Astrocyte of the spinal cord (primary cell): ENCODE data around the gene GORASP1.
A peak's percentile ranks its signal among the peaks of the same experiment; 100 is the strongest.

Experiments used
- DNase-seq: peaks from one replicate; pipeline ENCODE4 v3.0.0; 2011; ENCODE audit warnings: low read depth, low spot score
- H3K4me3 ChIP-seq: 2 replicates; pipeline ENCODE4 v1.5.1; 2011; ENCODE audit warnings: low read depth, mild to moderate bottlenecking, low read length, moderate library complexity
- CTCF ChIP-seq: IDR thresholded peaks from 2 replicates; pipeline ENCODE4 v1.5.1; 2012; ENCODE audit warnings: low read depth, mild to moderate bottlenecking, low read length, inconsistent platforms
- in situ Hi-C: cut with HindIII; loops from 2 replicates; pipeline ENCODE4 v1.10.0; 2017; ENCODE audit warnings: low sequenced_read_pairs

Gene GORASP1

GRCh38 chr3:39141171-39141995, 34.0 kb upstream of the GORASP1 start:
- no peak for TF ChIP-seq CTCF
- no peak for DNase-seq
- no peak overlapping the region for H3K4me3 ChIP-seq
- in situ Hi-C loops = no loop called here

- no peak for DNase-seq
- TF ChIP-seq CTCF = no peak
- in situ Hi-C loops = no loop called here
- H3K4me3 ChIP-seq = no peak overlapping the region
Observed at GRCh38 chr3:39140341-39140971, 33.0 kb upstream of the GORASP1 start.

GRCh38 chr3:39139442-39139841, 32.0 kb upstream of the GORASP1 start:
- no peak overlapping the region for H3K4me3 ChIP-seq
- in situ Hi-C loops = no loop called here
- no peak for DNase-seq
- no peak for TF ChIP-seq CTCF

- no peak for TF ChIP-seq CTCF
- H3K4me3 ChIP-seq = no peak overlapping the region
- peak; percentile 46 for DNase-seq
- in situ Hi-C loops = no loop called here
Observed at GRCh38 chr3:39138804-39139415, 31.5 kb upstream of the GORASP1 start.

- no peak for DNase-seq
- in situ Hi-C loops = no loop called here
- no peak overlapping the region for H3K4me3 ChIP-seq
- no peak for TF ChIP-seq CTCF
Observed at GRCh38 chr3:39137991-39138803, 30.8 kb upstream of the GORASP1 start.

- no peak for TF ChIP-seq CTCF
- DNase-seq = no peak
- in situ Hi-C loops = no loop called here
- H3K4me3 ChIP-seq = no peak overlapping the region
Observed at GRCh38 chr3:39137435-39137936, 30.1 kb upstream of the GORASP1 start.
